Frontal cortex (tissue), 4 donors: ENCODE measurements around the gene KIAA1671. TPM values are rescaled to one million over a fixed set of nuclear protein-coding genes. Genes with fewer than 3 reads are reported as not detected.

Source experiments
- DNase-seq, 2 donors: peaks; one replicate each; pipeline ENCODE4 v3.0.0; 2012; ENCODE audit warnings: low spot score in 2 of 2
- FAIRE-seq: peaks from 2 replicates; lab custom pipeline; 2012; peaks lifted over from hg19 to GRCh38; lab: Jason Lieb, UNC
- total RNA-seq: library from RNA; depleted of rRNA; stranded (reverse); fragments of >200 nt; gene quantifications from one replicate; pipeline ENCODE4 v1.2.3, GENCODE V29; 2014
- donor health status: control.
- donor health status: control.
- donor health status: control.

KIAA1671 gene
- total RNA-seq, 1 donor from 2014 or later: 4.1 TPM

DNA sequence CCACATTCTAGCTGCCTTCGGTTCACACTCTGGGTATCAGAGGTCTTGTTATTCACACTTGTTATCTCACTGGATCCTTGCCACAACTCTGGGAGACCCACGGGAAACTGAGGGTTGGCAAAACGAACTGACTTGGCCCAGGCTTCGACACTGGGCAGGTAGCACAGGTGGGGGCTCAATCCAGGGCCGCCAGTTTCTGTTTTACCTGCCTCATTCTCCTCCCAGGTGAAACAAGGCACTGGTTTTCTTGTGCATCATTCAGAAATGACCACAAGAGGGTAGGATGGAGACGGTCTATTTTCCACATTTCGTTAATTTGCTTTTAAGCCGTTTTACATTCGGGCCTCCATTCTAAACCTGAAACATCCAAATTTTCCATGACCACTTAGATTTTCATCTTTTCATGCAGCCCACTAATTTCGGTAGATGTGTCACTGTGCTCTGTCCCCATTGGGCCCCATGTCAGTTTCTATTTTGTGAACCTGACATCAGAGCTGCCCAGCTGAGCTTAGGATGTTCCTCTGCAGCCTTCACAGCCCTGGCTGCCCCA, 108.1 kb downstream of the KIAA1671 start:
- no peak for FAIRE-seq
- no peak for DNase-seq

GRCh38 chr22:25061134-25061533, 108.6 kb downstream of the KIAA1671 start:
- FAIRE-seq: no peak
- DNase-seq: no peak

DNA sequence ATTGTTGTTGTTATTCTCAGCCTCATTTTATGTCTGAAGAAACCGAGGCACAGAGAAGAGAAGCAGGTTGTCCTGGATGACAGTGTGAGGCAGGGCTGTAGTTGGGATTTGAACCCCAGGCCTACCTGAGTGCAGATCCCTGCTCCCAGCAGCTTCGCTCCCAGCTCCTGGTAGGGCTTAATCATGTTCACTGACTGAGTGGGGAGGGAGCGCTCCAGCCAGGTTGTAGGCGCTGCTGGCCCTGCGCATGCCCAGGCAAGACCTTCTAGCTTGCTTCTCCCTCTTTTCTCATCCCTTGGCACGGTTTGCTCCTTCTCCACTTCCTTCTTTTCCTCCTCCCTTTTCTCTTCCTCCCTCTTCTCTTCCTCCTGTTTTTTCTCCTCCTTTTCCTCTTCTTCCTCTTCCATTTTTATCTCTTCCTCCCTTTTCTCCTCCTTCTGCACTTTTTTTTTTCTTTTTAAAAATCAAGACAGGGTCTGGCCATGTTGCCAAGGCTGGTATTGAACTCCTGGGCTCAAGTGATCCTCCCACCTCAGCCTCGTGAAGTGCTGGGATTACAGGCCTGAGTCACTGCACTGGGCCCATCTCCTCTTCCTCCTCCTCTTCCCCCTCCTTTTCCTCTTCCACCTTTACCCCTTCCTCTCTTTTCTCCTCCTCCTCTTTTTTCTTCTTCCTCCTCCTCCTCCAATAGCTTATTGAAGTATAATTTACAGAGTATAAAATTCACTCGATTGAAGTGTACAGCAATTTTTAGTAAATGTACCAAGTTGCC, 109.3 kb downstream of the KIAA1671 start:
- FAIRE-seq (no peak), DNase-seq (no peak)

DNA sequence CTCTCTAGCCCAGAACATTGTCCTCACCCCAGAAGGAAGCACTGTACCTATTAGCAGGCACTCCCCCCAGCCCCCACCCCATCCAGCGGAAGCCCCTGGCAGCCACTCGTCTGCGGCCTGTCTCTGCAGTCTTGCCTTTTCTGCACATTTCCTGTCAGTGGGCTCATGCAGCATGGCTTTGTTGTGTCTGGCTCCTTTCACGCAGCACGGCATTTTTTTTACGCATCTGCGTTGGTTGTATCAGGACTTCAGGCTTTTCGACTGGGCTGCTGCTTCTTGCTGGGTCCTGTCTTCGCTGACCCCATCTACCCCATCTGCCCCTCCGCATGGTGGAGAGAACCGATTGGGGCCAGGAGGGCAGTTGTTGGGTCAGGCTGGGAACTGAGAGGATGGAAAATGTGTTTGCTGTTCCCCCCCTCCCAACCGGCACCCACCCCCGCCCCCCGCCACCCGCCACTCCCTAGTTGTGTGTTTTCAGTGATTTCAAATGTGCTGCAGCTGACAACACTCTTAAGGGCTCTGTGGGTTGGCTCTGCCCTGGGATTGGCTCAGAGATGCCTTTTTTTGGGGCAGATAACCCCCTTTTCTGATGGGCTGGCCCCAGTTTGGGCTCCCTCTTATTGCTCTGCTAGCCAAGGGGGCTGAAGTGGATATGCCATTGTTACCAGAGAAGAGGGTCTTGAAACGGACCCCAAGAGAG, 110.0 kb downstream of the KIAA1671 start:
- DNase-seq (no peak), FAIRE-seq (no peak)

DNA sequence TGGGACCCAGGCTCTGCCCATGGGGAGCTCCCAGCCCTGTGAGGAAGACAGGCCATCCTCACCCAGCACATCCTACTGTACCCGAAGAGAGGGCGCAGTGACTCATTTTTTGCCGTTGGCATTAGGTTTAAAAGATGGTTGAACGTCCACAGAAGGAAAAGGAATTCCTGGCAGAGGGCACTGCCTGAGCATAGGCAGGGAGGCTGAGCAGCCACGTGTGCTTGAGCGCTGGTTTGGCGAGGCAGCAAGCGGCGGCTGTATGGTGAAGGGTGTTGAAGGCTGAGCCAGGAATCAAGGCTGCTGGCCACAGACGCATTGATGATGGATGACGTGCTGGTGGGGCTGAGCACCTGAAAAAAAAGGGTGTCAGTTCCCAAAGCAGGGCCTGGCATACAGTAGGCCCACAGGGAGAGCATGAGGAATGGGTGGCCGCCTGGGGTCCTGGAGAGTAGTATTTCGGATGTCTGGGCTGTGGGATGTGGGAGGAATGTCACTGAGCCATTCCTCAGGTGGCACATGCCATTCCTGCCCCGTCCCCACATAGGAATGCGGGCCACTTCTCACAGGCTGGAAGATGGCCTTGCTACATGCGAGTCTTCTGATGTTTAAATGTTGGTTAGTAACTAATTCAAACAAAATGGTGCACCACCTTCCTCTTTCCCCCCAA, 112.5 kb downstream of the KIAA1671 start:
- no peak for DNase-seq
- FAIRE-seq: no peak

DNA sequence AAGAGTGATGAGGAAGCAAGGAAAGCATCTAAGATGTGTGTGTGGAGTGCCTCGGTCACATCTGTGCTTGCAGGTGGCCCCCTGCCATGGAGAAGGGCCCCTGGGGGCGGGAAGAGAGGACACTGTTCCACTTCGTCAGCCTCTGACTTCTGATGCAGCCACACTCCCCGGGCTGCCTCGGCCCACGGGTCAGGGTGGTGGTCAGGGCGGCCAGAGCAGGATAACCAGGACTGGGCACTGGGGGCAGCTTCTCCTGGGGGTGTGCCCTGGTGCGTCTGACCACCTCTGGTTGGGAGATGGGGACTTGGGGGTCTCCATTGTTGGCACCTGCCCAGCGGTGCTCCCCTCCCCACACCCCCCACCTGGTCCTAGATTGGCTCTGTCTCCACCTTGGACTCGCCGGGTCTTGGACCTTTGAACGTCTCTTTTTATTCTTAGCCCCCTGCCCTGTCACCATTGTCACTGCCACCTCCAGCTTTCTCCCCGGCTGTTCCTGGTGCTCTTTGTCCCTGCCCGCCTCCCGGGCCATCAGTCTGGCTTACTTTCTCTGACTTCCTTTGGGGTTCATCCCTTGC, 114.4 kb downstream of the KIAA1671 start:
- DNase-seq: no peak
- FAIRE-seq: no peak

GRCh38 chr22:25067851-25068421, 115.4 kb downstream of the KIAA1671 start:
- no peak for FAIRE-seq

DNA sequence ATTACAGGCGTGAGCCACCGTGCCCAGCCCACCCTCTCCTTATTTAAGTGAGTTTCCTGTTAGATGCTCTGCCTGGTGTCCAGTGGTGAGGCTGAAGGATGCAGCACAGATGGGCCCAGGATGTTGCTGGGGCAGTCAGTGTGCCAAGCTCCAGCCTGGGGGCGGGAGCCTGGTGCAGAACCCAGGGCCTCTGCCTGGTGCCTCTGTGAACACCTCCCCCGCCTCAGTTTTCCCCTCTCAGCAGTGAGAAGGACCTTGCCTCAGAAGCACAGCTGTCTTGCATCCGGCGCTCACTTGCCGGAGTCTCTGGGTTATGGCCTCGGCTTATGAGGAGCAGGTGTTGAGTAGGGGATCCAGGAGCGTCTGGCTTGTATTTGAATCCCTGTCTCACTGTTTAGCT, 116.2 kb downstream of the KIAA1671 start:
- DNase-seq (no peak), FAIRE-seq (no peak)

More at GRCh38 chr22:25067851-25068421, 115.4 kb downstream of the KIAA1671 start:
- peak; percentile 31 to 52 for DNase-seq

DNA sequence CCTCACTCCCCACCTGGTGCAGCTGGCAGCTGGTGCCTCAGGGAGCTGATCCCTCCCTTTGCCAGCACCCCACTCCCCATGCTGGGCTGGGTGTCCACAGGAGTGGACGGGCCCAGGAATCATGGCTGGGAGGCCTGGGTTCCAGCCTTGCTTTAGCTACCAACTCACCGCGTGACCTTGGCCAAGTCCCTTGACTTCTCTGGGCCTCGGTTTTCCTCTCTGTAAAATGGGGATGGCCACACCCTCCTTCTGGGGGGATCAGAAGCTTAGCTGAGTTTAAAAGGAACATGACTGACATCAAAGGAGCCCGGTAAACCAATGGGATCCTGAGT, 116.9 kb downstream of the KIAA1671 start:
- no peak for FAIRE-seq

DNA sequence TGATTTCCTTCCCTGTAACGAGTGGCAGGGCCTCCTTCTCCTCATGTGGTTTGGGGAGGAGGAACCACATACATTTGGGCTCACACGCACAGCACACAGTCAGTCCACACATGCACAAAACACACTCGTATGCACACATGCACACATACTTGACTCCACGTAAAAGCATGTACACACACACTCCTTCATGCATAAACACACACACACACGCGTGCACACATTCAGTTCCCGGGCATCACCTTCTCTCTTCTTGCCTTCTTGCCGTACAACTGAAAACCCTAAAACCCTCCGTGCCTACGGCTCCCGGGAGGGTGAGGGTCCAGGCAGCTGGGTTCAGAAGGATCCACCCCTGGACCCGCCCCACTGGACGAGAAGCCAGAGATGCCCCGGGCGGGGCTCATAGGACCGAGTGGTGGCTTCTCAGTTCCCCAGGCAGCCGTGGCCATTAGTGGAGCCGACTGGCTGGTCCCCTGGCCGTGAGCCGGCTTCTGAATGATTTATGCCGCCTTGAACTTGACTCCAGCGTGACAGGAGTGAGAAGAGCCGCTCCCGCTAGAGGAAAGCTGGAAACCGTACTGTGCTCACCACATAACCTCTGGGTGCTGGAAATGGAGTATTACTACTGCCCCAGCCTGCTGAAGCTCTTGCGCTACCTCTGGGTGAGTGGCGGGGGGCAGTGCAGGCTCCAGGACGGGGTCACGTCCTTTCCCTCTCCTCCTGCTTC, 117.4 kb downstream of the KIAA1671 start:
- DNase-seq (no peak), FAIRE-seq (no peak)

More for the DNA sequence above, 116.9 kb downstream of the KIAA1671 start:
- DNase-seq: no peak

- no peak for FAIRE-seq
- DNase-seq: no peak
Measured at GRCh38 chr22:25070956-25071355, 118.4 kb downstream of the KIAA1671 start.

DNA sequence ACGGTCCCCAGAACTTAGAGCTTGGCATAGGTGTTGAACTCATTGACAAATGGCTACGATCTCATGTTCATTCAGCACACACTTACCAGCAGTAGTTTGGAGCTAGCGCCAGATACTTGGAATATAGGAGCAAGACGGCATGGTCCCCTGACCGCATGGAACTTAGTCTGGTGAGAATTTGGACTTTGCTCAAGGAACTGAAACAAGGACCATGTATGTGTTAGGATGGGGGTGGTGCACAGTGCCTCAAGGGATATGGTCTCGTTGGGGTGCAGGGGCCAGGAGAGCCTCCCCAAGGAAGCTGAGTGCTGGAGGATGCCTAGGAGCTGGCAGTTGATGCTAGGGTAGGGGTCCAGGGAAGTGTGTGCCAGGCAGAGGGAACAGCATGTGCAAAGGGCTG, 119.2 kb downstream of the KIAA1671 start:
- DNase-seq: no peak
- no peak for FAIRE-seq

DNA sequence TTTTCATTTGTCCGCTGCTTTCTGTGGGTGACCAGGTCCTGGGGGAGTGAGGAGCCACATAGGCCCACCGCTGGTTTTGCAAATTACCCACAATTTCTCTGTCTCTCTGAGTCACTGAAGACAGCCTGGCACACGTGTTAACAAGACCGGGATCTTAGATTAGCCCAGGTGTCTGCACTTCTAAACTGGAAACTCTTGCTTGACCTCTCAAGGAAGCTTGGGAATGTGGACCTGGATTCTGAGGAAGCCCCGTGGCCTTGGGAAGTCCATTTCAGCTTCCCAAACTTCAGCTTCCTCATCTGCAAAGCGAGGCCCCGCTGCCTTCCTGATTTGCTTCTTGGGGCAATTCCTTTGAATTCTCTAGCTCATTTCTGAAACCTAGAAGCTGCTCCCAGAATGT, 119.9 kb downstream of the KIAA1671 start:
- DNase-seq (no peak), FAIRE-seq (no peak)

- no peak for FAIRE-seq
- DNase-seq: no peak
Measured at GRCh38 chr22:25076336-25076735, 123.8 kb downstream of the KIAA1671 start.

DNA sequence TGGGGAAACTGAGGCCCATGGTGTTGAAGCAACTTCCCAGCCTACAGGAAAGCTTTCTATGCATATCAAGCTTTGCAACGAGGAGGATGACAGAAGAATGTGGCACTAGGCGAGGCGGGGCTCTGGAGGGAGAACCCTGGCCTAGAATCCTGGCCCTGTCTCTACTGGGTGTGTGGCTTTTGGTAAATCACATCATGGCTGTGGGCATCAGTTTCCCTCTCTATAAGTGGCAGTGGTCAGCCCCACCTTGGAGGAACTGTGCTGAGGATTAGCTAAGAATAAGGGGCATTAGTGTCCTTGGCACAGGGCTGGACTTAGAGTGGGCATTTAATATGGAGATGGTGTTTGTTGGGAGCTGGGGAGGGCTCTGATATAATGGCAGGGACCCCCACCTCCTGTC, 124.5 kb downstream of the KIAA1671 start:
- DNase-seq (no peak), FAIRE-seq (no peak)

GRCh38 chr22:25077964-25078363, 125.4 kb downstream of the KIAA1671 start:
- FAIRE-seq: no peak

DNA sequence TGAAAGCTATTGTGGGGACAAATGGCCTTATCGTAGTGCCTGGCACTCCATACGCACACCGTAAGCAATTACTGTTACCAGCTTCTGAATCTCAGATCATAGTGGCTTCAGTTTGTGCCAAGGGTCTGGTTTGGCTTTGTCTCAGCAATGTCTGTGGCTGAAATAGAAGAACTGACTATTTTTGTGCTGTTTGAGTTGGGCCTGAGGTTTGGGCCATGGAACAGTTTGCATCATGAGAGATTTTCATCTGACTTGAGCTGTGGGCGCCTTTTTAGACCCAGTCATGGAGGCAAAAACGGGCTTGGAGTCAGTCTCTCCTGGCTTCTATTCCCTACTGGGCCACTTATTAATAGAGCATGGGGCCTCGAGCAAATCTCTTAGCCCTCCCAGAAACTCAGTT, 126.1 kb downstream of the KIAA1671 start:
- DNase-seq (no peak), FAIRE-seq (no peak)

More at GRCh38 chr22:25077964-25078363, 125.4 kb downstream of the KIAA1671 start:
- DNase-seq: no peak

- DNase-seq (no peak), FAIRE-seq (no peak)
Measured at GRCh38 chr22:25080855-25081254, 128.3 kb downstream of the KIAA1671 start.

DNA sequence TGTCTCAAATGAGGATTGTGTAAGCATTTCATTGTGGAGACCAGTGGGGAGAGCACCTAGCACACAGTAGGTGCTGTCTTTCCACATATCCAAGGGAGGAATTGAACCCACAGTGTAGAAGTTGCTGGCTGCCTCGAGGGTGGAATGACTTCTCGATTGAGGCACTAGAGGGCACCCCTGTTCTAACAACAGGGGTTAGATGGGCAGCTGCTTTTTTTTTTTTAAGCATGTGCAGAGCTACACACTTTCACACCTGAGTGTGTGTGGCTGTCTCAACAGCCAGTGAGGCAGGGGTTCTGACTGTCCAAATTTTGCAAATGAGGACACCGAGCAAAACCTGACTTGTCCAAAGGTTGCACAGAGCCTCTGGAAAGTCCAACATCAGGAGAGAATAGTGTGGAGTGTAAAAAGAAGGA, 128.9 kb downstream of the KIAA1671 start:
- peak in 1 of 2 donors; percentile 49 for DNase-seq
- no peak for FAIRE-seq
